AG09309 (cell line): ENCODE results near the gene RPS2.
"Not testable (repeated sequence)": the region's sequence is repeated elsewhere in the genome, so short reads cannot be mapped to it uniquely, and the experiment has no call there.

Experiments
- DNase-seq: peaks from one replicate; pipeline ENCODE4 v3.0.0-alpha.2; 2010; ENCODE audit warnings: low read depth
- H3K4me3 ChIP-seq: 2 replicates; pipeline ENCODE4 v1.5.1; 2011; ENCODE audit warnings: mild to moderate bottlenecking, low read depth, low read length, moderate library complexity; ENCODE audit not compliant: control insufficient read depth
- TF ChIP-seq, protein P1 (sequence below): IDR thresholded peaks from 2 replicates; pipeline ENCODE4 v1.5.1; 2011; ENCODE audit warnings: mild to moderate bottlenecking, low read depth, low read length, inconsistent platforms; ENCODE audit not compliant: insufficient read depth, control insufficient read depth; ENCODE audit errors: missing control alignments

Gene RPS2

DNA sequence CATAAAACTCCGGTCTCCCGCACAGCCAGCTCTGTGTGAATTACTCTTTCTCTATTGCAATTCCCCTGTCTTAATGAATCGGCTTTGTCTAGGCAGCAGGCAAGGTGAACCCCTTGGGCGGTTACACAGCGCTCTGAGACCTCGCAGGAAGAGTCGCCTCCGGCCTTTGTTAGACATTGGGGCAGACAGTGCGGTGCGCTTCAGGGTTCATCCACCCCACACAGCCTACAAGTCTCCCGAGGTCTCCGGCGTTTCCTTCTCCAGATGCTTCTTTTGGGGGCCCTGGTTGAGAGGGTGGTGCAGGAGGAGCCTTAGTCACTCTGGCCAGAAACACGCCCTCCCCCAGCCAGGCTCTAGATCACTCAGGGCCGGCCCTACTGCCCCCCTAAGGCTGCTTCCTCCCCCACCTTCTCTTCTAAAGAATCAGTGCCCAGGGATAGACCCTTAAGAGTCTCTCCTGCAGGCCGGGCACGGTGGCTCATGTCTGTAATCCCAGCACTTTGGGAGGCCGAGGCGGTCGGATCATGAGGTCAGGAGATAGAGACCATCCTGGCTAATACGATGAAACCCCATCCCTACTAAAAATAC lies 19.9 kb downstream of the RPS2 start:
- H3K4me3 ChIP-seq = no peak overlapping the region
- TF ChIP-seq, protein P1, sequence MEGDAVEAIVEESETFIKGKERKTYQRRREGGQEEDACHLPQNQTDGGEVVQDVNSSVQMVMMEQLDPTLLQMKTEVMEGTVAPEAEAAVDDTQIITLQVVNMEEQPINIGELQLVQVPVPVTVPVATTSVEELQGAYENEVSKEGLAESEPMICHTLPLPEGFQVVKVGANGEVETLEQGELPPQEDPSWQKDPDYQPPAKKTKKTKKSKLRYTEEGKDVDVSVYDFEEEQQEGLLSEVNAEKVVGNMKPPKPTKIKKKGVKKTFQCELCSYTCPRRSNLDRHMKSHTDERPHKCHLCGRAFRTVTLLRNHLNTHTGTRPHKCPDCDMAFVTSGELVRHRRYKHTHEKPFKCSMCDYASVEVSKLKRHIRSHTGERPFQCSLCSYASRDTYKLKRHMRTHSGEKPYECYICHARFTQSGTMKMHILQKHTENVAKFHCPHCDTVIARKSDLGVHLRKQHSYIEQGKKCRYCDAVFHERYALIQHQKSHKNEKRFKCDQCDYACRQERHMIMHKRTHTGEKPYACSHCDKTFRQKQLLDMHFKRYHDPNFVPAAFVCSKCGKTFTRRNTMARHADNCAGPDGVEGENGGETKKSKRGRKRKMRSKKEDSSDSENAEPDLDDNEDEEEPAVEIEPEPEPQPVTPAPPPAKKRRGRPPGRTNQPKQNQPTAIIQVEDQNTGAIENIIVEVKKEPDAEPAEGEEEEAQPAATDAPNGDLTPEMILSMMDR = no peak
- DNase-seq = no peak

DNA sequence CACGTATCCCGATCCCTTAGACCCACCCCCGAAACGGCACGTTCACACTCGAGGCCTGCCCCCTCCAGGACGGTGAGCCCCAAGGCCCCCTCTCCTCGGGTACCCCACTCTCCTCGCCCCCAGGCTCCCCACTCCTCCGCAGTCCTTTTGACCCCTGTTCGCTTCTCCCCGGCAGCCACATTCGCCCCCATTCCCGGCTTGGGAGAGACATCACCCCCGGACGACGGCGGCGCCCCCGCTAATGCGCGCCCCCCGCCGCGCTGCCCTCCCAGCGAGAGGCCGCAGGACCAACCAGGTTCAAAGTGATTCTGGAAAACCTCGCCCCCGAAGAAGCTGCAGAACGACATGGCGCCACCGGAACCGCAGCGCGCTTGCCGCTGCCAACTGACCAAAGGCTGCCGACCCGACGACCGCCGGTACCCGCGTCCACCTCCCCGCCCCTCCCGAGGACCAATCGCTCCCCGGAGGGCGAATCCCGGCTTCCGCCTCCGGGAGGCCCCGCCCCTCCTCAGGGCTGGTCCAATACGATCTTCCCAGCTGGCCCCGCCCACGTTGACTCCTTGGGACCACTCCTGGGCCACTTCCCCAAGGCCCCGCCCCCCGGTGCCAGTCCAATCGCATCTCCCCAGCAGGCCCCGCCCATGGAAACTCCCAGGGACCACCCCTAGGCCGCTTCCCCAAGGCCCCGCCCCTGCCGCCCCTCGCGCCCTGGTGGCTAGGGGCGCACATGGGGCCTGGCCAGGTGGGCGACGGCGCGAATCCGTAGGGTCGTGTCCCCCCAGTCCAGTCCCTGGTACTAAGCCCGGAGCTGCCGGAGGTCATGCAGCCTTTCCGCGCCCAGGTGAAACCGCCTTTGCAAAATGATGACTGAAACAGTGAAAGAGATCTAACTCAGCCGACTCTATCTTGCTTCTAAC lies 21.6 kb downstream of the RPS2 start, which contains the start of gene MSRB1:
Gene MSRB1, minus strand, starts transcription at position 390 of the 917 bp plus-strand sequence. Its CDS starts 43 bp downstream, at position 347.
- H3K4me3 ChIP-seq = peak within 1 kb of the TSS; percentile 84
- TF ChIP-seq, protein P1 = no peak
- DNase-seq = peak; percentile 76

DNA sequence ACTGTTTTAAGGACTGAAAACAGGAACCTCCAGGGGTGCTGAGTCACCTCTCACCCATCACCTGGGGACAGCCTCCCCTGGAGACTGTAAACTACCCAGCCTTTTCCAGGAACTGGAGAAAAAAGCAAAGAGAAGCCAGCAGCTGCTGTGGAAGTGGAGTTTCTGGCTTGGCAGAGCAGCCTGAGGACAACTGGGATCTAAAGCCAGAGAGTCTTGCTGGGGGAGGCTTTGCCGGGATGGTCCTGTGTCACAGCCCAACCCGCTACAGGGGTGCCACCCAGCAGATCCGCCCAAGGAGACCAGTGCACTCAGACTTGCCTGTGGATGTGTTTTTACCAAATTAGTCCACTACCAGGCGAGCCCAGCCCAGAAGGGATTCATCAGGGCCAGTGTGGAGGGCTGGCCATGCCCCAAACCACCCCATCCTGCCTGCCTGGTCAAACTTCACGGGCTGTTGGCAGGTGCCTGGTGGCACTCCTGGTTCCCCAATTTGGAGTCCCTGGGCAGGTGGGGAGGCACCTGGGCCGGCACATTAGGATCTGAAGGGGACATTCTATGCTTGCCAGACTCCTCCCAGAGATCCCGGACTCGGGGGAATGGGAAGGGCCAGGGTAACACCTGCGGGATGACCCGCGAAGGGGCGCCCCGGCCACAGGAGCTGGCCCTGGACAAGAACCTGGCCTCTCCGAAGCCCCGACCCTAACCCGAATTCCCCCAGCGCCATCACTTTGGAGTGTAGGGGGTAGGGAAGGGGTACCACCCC lies 22.4 kb downstream of the RPS2 start:
- no peak for DNase-seq
- peak overlapping the region; percentile 84 for H3K4me3 ChIP-seq
- TF ChIP-seq, protein P1 = no peak

DNA sequence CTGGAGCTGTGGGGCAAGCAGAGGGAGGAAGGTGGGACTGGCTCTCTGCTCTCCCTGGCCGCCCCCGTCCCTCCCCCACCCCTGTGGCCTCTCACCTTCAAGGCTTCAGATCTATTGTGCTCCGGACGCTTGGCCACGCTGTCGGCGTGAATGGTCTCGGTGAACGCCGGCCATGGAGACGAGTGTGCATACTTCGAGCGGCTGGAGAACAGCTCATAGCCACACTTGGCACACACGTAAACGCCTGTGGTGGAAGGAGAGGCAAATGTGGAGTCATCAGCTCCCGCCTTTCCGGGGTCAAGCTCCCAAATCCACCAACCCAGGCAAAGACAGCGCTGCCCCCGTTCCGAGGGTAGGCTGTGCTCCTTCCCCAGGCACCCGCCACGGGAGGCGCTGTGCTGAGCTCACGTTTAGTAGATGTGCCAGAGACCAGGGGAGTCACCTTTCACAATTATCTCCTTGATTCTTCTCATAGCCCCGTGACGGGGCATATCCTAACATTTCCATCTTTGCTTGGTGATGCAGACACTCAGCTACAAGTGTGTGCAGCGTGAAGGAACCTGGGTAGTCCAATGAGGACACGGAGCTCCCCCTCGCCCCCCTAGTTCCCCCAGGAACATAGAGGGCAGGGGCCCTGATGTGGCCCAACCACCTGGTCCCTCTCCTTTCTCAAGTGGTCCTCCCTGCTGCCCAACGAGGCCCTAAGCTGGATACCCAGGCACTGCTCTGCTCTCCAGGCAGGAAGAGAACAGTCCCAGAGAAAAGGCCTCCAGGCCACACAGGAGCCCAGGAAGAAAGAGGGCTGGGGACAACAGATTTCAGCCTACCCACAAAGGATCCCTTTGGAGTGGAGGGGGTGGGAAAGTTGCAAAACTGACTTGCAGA lies 23.2 kb downstream of the RPS2 start:
- no peak for DNase-seq
- TF ChIP-seq, protein P1 = no peak
- peak overlapping the region; percentile 84 for H3K4me3 ChIP-seq

DNA sequence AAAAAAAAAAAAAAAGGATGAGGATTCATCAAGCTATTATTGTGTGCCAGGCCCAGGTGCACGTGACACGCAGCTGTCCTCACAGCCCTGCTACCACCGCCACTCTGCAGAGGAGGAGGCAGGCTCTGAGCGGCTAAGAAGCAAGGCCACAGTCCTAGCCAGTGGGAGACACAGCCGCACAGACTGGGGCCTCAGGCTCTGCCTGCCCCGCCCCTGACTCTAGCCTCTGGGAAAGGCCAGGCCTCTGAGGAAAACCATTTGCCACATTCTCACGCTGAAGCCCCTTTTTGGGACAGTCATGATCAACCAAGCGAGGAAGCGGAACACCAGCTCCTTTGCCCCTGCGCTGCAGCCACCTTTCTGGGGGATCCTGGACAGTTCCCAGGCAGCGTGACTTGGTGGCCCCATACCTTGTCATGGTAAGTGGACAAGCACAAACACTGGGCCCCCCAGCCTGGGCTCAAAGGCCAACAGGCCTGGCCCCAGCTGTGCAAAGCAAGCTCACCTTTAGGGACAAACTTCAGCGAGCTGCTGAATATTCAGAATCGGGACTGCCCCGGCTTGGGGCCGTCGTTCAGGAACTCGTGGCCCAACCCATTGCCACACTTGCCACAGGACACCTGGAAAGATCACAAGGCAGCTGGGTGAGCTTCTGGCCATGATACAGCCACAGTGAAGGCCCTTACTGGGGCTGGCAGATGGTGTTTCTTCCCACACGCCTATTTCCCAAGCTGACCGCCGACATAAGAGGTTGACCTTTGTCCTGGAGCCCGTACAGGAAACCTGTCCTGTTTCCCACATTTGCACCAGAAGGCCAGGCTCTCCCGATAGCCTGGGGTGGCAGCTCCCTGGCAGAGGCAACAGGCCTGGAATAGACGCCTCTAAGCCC lies 24.1 kb downstream of the RPS2 start:
- H3K4me3 ChIP-seq = no peak overlapping the region
- TF ChIP-seq, protein P1 = no peak
- no peak for DNase-seq

DNA sequence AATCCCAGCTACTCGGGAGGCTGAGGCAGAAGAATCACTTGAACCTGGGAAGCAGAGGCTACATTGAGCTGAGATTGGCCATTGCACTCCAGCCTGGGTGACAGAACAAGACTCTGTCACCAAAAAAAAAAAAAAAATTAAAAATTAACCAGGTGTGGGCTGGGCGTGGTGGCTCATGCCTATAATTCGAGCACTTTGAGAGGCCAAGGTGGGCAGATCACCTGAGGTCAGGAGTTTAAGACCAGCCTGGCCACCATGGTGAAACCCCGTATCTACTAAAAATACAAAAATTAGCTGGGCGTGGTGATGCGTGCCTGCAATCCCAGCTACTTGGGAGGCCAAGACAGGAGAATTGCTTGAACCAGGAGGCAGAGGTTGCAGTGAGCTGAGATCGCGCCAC lies 24.8 kb downstream of the RPS2 start:
- DNase-seq, H3K4me3 ChIP-seq: not testable (repeated sequence)
